Tibial nerve (tissue), 3 donors: ENCODE data around the gene RPP25L.

Experiments
- POLR2A ChIP-seq, 2 donors: fragments of 450-650 bp; IDR thresholded peaks; one replicate each; pipeline ENCODE4 v1.6.1; 2017; ENCODE audit warnings: antibody characterized with exemption in 2 of 2, mild to moderate bottlenecking in 2 of 2, moderate library complexity in 2 of 2
- TF ChIP-seq, protein P1 (sequence below), 5 experiments: fragments of 200-600 bp in 3 of 5; fragments of 450-650 bp in 2 of 5; sonication (generic) in 3 of 5; IDR thresholded peaks; one replicate each; pipeline ENCODE4 v1.5.1; 2016 to 2019; ENCODE audit warnings: antibody characterized with exemption in 5 of 5, mild to moderate bottlenecking in 3 of 5, moderate library complexity in 2 of 5

DNA sequence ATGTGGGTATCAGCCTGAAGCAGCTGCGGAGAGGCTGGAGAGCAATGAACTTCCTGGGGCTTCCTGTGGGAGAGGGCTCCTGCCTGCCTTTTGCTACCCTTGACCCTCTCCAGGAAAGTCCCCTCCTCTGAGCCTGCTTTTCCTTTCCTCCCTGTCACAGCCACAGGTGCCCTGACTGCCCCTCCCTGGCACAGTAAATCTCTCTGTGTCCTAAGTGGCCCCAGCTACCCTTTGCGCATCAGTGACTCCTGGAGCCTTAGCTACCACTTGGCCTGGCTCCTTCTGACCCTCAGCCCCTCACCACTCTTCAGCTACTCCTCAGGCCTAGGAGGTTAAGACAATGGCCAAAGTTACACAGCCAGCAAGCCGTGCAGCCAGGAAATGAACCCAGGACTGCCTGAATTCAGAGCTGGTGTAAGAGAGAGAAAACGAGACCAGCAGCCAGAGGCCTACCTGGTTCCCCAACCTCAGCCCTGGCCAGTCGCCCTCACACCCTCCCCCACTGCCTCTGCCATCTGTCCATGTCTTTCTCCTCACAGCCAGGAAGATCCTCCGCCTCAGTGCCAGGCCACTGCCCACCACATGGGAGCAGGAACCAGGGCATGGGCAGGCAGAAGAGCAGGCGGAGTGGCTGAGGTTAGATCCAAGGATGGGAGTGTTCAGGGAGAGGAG lies 41.0 kb downstream of the RPP25L start:
- no peak for TF ChIP-seq POLR2A (IDR thresholded peaks at IDR 0.05)
- TF ChIP-seq, protein P1, sequence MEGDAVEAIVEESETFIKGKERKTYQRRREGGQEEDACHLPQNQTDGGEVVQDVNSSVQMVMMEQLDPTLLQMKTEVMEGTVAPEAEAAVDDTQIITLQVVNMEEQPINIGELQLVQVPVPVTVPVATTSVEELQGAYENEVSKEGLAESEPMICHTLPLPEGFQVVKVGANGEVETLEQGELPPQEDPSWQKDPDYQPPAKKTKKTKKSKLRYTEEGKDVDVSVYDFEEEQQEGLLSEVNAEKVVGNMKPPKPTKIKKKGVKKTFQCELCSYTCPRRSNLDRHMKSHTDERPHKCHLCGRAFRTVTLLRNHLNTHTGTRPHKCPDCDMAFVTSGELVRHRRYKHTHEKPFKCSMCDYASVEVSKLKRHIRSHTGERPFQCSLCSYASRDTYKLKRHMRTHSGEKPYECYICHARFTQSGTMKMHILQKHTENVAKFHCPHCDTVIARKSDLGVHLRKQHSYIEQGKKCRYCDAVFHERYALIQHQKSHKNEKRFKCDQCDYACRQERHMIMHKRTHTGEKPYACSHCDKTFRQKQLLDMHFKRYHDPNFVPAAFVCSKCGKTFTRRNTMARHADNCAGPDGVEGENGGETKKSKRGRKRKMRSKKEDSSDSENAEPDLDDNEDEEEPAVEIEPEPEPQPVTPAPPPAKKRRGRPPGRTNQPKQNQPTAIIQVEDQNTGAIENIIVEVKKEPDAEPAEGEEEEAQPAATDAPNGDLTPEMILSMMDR (IDR thresholded peaks at IDR 0.05): no peak
